Measurements from ENCODE around the gene RAB11FIP5.
"Not testable (repeated sequence)": the region's sequence is repeated elsewhere in the genome, so short reads cannot be mapped to it uniquely, and the experiment has no call there.

RAB11FIP5 gene

DNA sequence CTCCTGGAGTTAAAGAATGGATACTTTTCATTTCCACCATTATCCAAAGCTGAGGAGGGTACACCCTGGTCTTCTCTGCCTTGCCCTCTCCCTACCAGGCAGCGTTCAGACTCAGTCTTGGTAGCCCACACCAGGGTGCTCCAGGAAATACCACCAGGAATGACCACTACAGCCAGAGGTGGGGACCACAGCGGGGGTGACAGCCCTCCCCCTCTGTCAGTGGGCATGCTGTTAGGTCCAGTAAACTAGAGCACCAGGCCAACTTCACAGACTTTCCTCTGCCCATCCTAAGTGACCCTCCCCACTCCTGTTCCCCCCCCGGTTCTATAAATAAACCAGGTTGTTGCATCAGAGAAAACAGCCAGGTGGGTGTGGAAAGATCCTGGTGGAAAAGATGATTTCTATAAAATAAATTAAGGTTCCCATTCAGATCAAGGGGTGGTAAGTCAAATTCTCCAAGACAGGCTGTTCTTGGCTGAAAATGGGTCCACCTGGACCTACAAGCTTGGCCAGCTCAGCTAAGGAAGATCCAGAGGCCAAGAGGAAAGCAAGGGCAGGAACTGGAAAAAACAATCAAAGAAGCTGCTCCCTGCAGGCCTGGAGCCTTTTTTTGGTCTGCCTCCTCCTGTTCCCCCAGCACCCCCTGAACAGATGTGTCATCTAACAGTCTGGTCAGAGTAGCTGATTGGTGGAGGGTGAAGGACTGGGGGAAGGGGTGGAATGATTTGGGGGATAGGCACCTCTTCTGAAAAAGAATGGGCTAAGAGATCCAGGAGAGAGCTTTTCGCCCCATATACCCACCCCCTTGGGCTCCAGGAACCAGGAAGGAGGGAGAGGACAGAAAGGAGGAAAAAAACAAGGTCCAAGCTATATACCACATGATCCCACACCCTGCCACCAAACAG, 2.3 kb downstream of the RAB11FIP5 start:
- in situ Hi-C loops (cut with MboI; ENCODE audit: low sequenced_read_pairs): no loop called here

DNA sequence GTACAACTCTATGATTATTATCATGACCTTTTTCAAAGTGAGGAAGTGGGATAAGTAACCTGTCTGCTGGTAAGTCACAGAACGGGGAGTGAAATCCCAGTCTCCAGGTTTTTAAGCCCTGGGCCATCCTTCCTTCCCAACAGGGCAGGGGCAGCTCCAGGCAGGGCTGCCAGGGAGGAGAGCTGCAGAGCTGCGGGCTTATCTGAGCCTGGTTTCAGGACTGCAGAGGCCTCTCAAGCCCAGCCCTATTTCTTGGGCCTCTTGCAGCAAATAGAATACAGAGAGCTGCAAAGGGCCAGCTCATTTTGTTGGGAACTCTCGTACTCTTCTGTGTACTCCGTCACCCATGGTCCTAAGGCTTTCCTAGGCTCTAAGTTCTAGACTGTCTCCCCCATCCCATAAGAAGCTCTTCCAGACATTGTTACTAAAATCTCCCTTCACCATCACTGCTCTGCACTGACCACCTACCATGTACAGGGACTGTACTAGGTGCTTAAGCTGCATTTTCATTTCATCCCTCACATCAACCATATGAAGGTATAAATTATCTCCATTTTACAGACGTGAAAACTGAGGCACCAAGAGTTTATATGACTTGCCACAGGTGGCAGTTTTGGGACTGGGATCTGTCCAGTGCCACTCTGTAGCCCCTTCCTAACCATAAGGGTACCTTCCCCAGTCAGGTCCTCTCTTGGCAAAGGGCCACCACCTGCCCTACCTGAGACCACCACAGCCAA, 3.1 kb downstream of the RAB11FIP5 start:
- in situ Hi-C loops (cut with MboI; ENCODE audit: low sequenced_read_pairs): no loop called here

DNA sequence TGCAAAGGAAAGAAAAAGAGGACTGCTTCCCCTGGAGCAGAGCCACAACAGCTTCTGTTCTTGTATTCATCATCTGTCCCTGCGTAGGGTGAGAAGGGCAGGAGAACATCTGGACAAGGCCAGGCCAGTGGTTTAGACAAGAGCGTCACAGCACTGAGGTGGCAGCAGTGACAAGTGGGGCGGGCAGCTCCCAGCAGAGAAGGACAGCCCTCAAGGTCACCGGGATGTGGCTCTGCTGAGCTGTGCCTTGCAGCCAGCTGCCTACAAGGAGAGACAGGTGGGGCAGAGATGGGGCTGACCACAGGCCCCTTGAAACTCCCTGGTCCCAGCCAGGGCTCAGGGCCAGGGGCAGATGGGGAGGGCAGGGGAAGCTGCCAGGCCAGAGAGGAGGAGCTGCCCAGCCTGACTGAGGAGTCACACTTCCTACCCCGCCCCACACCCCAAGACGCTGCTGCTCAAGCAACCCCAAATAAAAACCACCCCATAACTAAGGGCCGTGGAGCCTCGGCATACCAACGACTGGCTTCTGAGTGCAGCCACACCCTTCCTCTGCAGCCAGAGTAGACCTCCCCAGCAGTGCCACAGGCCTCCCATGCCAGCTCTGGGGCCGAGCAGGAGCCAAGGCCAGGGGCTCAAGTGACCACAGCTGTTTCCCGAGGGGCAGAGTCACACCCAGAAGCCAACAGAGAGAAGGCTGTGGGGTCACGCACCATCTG, 5.4 kb downstream of the RAB11FIP5 start:
- in situ Hi-C loops (cut with MboI; ENCODE audit: low sequenced_read_pairs): no loop called here

DNA sequence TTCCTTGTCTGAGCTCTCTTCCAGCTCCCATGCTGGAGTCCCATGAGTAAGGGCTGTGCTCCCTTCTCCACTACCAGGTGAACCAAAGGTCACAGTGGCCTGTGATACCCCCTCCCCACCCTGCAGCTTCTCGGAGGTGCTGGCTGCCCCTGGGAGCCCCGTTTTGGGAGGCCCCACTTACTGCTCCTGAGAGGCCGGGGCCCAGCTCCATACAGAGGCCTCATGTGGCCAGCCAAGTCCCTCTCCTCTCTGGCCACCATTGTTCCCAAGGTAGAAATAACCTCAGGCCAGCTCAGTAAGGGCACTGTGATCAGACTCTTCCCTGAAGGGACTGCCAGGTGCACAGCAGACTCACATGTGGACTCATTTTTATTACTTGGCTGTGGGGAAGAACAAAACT, 6.0 kb downstream of the RAB11FIP5 start:
- in situ Hi-C loops (cut with MboI; ENCODE audit: low sequenced_read_pairs): no loop called here

DNA sequence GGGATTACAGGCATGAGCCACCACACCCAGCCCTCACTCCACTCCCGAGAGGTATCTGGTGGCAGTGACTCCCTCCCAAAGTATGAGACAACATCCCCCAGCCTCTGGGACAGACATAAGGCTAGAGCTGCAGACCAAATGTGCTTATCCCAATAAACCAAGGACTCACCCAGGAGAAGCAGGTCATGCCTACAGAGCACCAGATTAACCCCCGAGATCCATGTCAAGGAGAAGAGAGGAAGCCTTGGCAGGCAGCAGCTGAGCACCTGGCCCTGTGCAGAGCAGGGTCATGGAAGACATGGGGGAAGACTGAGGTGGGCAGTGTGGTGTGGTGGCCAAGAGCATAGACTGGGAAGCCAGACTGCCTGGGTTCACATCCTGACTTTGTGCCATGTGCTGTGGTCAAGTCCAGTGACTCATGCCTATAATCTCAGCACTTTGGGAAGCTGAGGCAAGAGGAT, 7.2 kb downstream of the RAB11FIP5 start:
- in situ Hi-C loops (cut with MboI; ENCODE audit: low sequenced_read_pairs): no loop called here

DNA sequence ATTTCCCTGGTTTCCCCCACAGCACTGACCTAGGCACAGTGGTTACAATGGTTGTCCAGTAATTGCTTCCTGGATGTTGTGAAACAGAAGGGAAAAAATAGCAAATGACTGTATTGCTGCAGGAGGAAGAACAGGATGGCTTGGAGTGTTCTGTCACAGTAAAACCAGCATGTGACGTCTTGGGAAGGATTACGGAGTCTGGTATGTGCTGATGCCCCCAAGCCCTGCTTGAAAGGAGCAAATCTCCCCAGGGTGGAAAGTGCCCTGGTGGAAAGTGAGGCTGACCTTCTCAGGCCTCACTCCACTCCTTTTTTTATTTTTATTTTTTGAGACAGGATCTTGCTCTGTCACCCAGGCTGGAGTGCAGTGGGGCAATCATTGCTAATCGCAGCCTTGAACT, 7.8 kb downstream of the RAB11FIP5 start:
- in situ Hi-C loops (cut with MboI; ENCODE audit: low sequenced_read_pairs): no loop called here

DNA sequence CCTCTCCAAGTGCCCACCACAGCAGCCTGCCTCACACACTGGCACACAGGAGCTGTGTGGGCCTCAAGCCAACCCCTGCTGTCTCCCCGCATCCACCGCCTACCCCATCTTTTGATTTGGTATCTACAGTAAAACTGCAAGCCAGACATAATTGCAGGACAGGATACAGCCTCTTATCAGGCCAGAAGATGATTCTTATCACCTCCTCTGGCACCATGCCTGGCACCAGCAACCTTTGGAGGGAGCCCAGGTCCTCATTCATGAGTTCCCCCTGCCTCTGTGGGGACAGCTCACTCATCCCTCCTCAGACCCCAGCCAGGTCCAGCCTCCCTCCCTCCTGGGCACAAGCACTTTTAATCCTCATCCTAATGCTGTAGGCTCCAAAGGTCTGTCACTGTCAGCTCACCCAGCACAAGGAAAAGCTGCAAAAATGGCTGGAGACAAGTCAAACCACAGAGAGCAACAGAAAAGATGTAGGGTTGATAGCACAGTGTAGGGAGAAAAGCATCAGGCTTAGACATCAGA, 9.7 kb downstream of the RAB11FIP5 start:
- in situ Hi-C loops (cut with MboI; ENCODE audit: low sequenced_read_pairs): no loop called here

DNA sequence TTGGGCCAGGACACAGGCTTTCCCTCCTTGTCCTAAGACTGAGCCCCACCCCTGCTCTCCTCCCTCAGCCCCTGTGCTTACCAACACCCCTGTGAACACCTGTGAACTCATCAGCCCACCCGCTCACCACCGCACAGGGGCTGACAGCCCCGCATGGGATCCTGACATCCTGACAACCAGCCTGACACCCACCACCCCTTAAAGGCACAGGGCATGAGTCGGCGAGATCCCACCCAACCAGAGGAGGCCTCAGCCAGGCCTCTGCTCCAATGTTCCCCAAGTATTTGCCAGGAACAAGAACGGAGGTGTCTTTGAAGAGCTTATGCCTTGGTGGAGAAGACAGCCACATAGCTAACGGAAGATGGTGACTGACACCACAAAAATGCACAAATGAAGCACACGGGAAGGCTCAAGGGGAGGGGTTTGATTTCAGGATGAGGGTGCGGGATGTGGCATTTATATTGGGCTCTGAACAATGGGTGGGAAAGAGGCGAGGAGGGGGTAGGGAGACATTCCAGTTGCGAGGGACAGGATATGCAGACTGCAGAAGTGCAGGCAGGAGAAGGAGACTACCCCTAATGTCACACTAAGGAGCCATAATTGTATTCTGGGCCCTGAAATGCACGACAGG, 11.0 kb downstream of the RAB11FIP5 start:
- in situ Hi-C loops (cut with MboI; ENCODE audit: low sequenced_read_pairs): no loop called here

DNA sequence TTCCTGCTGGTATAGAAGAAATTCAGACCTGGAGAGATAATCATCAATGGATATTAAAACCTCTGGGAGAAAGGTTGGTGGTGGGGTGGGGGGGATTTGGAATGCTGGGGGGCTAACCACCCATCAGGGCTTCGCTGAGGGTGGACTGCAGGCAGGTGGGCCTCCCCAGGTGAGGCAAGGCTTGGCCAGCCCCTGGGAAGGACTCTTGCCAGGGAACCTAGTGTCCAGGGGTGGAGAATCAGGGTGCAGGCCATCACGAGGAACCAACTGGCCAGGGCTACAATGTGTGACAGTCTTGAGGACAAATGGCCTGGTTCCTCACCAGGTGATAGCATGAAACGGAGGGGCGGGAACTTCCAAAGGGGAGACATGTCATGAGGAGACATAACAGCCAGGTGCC, 11.8 kb downstream of the RAB11FIP5 start:
- in situ Hi-C loops (cut with MboI; ENCODE audit: low sequenced_read_pairs): no loop called here

DNA sequence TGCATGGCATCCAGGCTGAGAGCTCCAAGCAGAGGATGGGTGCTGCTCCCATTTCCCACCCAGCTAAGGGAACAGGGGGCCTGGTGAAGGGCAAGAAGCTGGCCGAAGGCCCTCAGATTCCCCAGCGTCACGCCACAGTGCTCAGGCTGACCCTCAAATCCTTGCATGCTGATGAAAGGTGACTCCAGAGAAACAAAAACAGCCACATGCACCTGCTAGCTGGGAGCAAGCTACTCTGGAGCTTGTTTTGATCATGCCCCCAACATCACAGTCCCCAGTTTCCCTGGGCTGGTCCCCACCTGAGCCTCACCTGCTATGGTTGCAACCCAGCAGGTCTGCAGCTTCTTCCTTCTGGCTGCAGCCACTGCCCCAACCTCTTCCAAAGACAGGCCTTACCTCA, 13.3 kb downstream of the RAB11FIP5 start:
- in situ Hi-C loops (cut with MboI; ENCODE audit: low sequenced_read_pairs): no loop called here

DNA sequence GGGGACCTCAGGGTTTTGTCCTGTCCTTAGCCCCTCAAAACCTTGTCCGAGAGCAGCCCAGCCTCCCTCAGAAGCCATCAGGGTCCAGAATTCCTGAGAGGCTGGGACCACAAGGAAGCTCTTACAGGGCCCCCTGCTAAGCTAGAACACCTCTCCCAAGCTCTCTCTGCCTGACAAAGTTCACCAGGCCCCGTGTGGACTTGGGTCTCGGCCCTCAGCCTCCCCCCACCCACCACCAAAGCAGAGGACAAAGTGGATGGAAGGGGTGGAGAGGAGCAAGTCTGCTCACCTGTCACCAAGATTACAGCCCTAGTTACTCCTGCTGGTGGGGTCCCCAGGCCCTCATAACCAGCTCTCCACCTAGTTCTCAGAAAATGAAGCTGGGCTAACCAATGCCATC, 16.8 kb downstream of the RAB11FIP5 start:
- in situ Hi-C loops (cut with MboI; ENCODE audit: low sequenced_read_pairs): no loop called here

DNA sequence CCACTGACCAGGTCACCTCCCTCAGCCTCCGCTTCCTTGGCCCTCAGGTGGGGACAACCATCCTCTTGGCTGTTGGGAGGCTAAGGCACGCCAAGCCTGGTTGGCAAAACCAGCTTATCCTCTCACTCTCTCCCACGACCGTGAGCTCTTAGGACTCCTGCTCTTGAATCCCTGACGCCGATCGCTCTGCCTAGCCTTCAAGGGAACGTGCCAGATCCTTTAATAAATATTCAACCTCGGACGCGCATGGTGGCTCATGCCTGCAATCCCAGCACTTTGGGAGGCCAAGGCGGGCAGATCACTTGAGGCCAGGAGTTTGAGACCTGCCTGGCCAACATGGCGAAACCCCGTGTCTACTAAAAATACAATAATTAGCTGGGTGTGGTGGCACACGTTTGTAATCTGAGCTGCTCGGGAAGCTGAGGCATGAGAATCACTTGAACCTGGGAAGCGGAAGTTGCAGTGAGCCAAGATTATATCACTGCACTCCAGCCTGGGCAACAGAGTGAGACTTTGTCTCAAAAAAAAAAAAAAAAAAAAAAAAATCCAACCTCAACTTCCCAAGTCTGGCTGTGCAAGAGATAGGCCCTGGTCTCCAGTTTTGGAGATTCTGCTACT, 19.0 kb downstream of the RAB11FIP5 start:
- in situ Hi-C loops (cut with MboI; ENCODE audit: low sequenced_read_pairs): not testable (repeated sequence)

DNA sequence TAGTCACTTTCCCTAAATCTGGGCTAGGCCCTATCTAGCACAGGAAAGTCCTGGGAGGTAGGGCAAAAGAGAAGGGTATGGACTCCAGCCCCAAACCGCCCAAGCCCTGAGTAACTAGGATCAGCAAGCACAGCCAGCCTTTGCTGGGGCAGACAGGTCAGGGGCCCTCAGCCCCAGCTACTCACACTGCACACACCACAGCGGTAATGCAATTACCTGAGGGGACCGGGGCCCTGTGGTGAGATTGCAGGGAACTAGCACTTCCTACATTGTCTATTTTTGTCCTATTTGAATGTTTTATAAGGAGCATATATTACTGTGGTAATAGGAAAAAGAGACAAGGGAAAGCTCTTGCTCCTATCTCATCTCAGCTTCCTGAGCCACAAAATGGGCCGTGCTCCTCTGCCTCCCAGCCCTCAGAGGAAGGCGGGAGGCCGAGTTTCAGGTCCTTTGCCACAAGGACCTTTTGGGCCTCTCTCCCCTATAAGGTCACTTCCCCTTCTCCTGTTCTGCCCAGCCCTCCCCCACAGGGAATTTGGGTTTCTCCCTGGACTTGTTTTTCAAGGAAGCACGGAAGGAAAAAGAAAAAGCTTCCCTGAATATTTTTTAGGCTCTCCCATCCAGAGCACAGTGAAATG, 20.5 kb downstream of the RAB11FIP5 start:
- in situ Hi-C loops (cut with MboI; ENCODE audit: low sequenced_read_pairs): no loop called here

DNA sequence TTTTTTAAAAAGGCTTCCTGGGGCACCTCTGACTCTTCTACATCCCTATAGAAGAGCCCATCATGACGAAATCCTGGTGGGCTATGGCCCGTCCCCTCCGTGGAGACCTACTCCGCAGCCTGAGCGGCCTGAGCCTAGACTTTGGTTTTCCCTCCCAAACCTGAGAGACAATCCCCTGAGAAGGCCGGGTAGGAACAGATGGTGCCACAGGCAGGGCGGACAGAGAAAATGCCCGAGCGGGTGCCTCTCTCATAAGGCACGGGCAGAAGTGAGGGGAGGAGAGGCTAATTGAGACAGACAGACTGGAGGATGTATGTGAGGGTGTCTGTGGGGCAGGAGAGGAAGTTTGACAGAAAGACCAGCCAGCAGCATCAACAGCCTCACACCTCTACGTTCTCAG, 21.1 kb downstream of the RAB11FIP5 start:
- in situ Hi-C loops (cut with MboI; ENCODE audit: low sequenced_read_pairs): no loop called here

DNA sequence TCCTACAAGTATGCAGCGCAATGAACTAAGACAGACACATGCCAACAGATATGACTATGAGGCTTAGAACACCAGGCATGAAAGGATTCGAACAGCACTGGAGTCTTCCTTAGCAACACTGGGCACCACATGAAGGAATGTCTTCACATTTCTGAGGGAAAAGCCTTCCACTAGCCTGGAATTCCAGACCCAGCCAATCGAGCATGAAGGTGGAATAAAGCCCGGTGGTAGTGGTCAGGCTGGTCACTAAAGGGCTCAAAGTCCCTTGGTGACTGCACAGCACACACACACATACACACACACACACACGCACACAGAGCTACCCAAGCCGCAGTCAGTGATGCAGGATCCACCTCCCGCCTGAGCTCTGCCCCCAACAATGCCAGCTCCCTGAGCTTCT, 21.6 kb downstream of the RAB11FIP5 start:
- in situ Hi-C loops (cut with MboI; ENCODE audit: low sequenced_read_pairs): no loop called here

DNA sequence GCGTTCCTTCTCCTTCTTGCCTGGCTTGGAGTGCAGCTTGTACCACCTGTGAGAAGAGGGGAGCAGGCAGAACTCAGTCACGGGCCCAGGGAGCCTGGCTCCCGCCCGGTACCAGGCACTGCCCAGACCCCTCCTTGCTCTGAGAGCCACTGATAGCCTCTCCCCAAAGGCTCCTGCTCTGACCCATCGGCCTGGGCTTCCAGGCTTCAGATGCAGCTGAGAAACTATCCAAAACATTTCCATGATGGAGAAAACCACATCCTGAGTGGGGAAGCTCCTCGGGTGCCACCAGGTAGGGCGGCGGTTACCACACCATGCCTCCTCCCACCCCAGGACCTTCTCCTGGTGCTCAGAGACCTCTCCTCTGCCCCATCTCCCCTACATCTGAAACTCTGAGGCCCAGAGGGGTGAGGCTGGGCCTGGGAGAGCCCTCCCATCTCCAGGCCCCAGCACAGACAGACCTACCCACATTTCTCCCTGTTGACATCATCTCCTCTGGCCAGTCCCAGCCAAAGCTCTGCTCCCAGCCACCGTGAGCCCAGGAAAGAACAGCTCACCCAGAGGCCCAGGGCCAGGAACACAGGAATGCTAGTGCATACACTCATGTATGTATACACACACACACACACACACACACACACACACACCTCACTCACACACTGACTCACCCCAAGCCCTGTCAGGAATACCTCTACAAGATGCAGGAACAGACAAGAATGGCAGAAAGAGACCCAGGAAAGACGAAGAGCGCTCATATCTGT, 23.3 kb downstream of the RAB11FIP5 start:
- in situ Hi-C loops (cut with MboI; ENCODE audit: low sequenced_read_pairs): no loop called here

DNA sequence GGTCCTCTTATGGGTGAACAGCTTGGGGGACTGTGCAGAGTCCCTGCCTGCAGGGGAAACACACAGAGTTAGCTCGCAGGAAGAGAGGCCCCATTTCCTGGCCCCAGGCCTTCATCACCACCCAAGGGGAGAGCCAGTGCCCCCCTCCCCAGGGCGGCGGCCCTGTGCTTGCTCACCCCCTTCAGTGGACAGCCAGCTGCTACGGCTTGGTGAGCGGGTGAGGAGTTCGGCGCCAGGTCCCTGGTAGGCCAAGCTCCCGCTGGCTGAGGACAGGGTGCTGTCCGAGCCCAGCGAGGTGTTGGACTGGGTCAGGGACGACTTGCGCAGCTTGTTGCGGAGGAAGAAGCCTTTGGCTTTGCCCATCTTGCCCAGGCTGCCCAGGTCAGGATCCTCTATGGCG, 24.0 kb downstream of the RAB11FIP5 start:
- in situ Hi-C loops (cut with MboI; ENCODE audit: low sequenced_read_pairs): no loop called here

DNA sequence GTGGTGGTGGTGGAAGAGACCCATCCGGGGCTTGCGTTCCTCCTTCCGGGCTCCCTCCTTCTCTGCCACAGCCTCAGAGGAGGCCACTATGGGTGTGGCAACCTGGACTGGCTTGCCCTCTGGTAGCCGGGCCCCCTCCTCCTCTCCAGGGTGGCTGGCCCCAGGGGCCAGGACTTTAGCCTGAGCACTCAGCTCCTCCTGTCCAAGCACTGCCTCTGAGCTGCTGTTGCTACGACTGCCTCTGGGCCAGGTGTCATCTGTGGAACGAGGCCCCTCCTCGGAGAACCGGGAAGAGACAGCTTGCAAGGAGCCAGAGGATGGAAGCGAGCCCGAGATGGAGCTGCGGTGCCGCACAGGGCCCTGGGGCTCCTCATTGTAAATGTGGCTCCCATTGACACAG, 24.5 kb downstream of the RAB11FIP5 start:
- in situ Hi-C loops (cut with MboI; ENCODE audit: low sequenced_read_pairs): no loop called here

DNA sequence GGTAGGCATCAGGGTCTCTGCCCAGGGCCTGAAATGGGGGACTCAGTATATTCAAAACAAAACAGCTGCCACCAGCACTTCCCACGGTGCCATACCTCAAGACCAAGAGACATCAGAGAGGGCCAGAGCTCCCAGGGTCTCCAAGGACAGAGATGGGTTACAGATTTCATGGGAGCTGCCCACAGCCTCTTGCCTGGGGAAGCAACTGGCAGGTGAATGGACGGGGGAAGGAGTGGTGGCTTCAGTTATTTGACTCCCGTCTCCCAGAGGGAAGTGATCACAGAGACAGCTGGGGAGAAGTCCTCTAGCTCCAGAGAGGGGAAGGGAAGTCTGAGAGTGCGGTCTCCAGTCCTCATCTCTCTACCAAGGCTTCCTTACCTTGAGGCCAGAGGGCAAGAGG, 25.4 kb downstream of the RAB11FIP5 start:
- in situ Hi-C loops (cut with MboI; ENCODE audit: low sequenced_read_pairs): no loop called here

Data from HL-60/S4 treated with phorbol 12-myristate 13-acetate at 8.2 ng/mL for 4 days and 3 days (cell line).